Measurements from ENCODE around the gene MAP3K13. TPM values are rescaled to one million over a fixed set of nuclear protein-coding genes. Genes with fewer than 3 reads are reported as not detected.
"Not testable (repeated sequence)": the region's sequence is repeated elsewhere in the genome, so short reads cannot be mapped to it uniquely, and the experiment has no call there.

MAP3K13 gene
- total RNA-seq, 1 experiment from 2014 or later = 9.1 TPM

DNA sequence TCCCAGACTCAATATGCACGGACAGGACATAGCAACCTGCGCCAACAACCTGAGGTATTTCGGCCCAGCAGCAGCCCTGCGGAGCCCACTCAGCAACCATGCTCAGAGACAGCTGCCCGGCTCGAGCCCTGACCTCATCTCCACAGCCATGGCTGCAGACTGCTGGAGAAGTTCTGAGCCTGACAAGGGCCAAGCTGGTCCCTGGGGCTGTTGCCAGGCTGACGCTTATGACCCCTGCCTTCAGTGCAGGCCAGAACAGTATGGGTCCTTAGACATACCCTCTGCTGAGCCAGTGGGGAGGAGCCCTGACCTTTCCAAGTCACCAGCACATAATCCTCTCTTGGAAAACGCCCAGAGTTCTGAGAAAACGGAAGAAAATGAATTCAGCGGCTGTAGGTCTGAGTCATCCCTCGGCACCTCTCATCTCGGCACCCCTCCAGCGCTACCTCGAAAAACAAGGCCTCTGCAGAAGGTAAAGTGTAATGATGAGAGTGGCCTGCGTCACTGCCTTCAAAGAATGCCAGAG lies 110.4 kb downstream of the MAP3K13 start (continued):
- no peak for TF ChIP-seq PRDM15 (CRISPR knock-in tag; IDR thresholded peaks at IDR 0.05)
- TF ChIP-seq ZNF263 (CRISPR knock-in tag; IDR thresholded peaks at IDR 0.05; ENCODE audit: low read depth) = no peak
- no peak for TF ChIP-seq TCF7 (CRISPR knock-in tag; IDR thresholded peaks at IDR 0.05; ENCODE audit: low read depth)
- TF ChIP-seq NR3C1 (CRISPR knock-in tag; conservative IDR thresholded peaks at IDR 0.05; ENCODE audit: low read depth) = no peak
- TF ChIP-seq, protein P1, sequence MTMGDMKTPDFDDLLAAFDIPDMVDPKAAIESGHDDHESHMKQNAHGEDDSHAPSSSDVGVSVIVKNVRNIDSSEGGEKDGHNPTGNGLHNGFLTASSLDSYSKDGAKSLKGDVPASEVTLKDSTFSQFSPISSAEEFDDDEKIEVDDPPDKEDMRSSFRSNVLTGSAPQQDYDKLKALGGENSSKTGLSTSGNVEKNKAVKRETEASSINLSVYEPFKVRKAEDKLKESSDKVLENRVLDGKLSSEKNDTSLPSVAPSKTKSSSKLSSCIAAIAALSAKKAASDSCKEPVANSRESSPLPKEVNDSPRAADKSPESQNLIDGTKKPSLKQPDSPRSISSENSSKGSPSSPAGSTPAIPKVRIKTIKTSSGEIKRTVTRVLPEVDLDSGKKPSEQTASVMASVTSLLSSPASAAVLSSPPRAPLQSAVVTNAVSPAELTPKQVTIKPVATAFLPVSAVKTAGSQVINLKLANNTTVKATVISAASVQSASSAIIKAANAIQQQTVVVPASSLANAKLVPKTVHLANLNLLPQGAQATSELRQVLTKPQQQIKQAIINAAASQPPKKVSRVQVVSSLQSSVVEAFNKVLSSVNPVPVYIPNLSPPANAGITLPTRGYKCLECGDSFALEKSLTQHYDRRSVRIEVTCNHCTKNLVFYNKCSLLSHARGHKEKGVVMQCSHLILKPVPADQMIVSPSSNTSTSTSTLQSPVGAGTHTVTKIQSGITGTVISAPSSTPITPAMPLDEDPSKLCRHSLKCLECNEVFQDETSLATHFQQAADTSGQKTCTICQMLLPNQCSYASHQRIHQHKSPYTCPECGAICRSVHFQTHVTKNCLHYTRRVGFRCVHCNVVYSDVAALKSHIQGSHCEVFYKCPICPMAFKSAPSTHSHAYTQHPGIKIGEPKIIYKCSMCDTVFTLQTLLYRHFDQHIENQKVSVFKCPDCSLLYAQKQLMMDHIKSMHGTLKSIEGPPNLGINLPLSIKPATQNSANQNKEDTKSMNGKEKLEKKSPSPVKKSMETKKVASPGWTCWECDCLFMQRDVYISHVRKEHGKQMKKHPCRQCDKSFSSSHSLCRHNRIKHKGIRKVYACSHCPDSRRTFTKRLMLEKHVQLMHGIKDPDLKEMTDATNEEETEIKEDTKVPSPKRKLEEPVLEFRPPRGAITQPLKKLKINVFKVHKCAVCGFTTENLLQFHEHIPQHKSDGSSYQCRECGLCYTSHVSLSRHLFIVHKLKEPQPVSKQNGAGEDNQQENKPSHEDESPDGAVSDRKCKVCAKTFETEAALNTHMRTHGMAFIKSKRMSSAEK (CRISPR knock-in tag; IDR thresholded peaks at IDR 0.05; ENCODE audit: borderline replicate concordance) = no peak
- TF ChIP-seq GRHL2 (CRISPR knock-in tag; IDR thresholded peaks at IDR 0.05; ENCODE audit: insufficient replicate concordance, severe bottlenecking) = no peak
- no peak for TF ChIP-seq ZNF423 (CRISPR knock-in tag; IDR thresholded peaks at IDR 0.05)
- TF ChIP-seq ZNF671 (CRISPR knock-in tag; IDR thresholded peaks at IDR 0.05) = no peak
- TF ChIP-seq NFE2L1 (CRISPR knock-in tag; IDR thresholded peaks at IDR 0.05) = no peak

- H3K36me3 Mint-ChIP-seq; DNase-seq (ENCODE audit: low spot score); POLR2A ChIA-PET; H3K4me3 Mint-ChIP-seq; CTCF ChIA-PET; H3K9me3 Mint-ChIP-seq; ATAC-seq; H3K4me1 Mint-ChIP-seq; H3K27me3 Mint-ChIP-seq (ENCODE audit: low read depth); H3K27ac Mint-ChIP-seq: not testable (repeated sequence)
Observed at GRCh38 chr3:185474922-185475321, 112.0 kb downstream of the MAP3K13 start.

DNA sequence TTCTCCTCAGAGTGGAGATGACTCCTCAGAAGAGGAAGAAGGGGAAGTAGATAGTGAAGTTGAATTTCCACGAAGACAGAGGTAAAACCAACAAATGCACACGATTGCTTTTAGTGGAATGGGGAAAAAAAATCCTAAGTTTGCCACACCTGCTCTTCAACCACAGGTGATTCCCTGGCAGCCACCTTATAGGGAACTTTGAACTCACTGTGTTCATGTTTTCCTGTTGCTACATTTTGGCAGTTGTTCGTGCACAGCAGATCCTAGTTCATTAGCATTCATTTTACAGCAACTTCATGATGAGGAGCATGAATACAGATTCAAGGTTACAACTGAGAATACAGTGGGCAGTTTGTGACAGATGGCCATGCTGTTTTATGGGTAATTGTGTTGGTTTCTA lies 114.4 kb downstream of the MAP3K13 start:
- H3K27me3 Mint-ChIP-seq (ENCODE audit: low read depth) = no peaks in the 10 kb centered on the region; the same call in 1 of the 2 replicates
- no peaks in the 10 kb centered on the region for H3K9me3 Mint-ChIP-seq
- ChIA-PET POLR2A (no interaction called here), CTCF (no interaction called here)
- no peaks in the 10 kb centered on the region for H3K36me3 Mint-ChIP-seq
- TF ChIP-seq TEAD1 (CRISPR knock-in tag; IDR thresholded peaks at IDR 0.05) (no peak), IRF2 (CRISPR knock-in tag; IDR thresholded peaks at IDR 0.05; ENCODE audit: borderline replicate concordance, low read depth) (no peak), TEAD4 (CRISPR knock-in tag; IDR thresholded peaks at IDR 0.05) (no peak), NR2C2 (CRISPR knock-in tag; IDR thresholded peaks at IDR 0.05) (no peak), ZNF138 (CRISPR knock-in tag; conservative IDR thresholded peaks at IDR 0.05) (no peak), CTCF (IDR thresholded peaks at IDR 0.05) (no peak), TP53 (CRISPR knock-in tag; IDR thresholded peaks at IDR 0.05) (no peak), KAT7 (CRISPR knock-in tag; IDR thresholded peaks at IDR 0.05; ENCODE audit: borderline replicate concordance) (no peak)
- TF ChIP-seq, protein P2, sequence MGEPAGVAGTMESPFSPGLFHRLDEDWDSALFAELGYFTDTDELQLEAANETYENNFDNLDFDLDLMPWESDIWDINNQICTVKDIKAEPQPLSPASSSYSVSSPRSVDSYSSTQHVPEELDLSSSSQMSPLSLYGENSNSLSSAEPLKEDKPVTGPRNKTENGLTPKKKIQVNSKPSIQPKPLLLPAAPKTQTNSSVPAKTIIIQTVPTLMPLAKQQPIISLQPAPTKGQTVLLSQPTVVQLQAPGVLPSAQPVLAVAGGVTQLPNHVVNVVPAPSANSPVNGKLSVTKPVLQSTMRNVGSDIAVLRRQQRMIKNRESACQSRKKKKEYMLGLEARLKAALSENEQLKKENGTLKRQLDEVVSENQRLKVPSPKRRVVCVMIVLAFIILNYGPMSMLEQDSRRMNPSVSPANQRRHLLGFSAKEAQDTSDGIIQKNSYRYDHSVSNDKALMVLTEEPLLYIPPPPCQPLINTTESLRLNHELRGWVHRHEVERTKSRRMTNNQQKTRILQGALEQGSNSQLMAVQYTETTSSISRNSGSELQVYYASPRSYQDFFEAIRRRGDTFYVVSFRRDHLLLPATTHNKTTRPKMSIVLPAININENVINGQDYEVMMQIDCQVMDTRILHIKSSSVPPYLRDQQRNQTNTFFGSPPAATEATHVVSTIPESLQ (CRISPR knock-in tag; IDR thresholded peaks at IDR 0.05) = no peak
- TF ChIP-seq, protein P3, sequence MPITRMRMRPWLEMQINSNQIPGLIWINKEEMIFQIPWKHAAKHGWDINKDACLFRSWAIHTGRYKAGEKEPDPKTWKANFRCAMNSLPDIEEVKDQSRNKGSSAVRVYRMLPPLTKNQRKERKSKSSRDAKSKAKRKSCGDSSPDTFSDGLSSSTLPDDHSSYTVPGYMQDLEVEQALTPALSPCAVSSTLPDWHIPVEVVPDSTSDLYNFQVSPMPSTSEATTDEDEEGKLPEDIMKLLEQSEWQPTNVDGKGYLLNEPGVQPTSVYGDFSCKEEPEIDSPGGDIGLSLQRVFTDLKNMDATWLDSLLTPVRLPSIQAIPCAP (CRISPR knock-in tag; IDR thresholded peaks at IDR 0.05) = no peak
- DNase-seq (ENCODE audit: low spot score) (no peak), ATAC-seq (no peak)
- H3K4me3 Mint-ChIP-seq = no peak overlapping the region
- no peaks in the 10 kb centered on the region for H3K4me1 Mint-ChIP-seq
- H3K27ac Mint-ChIP-seq = no peak overlapping the region

Data from WTC11 (cell line).